PC-3 (cell line): ENCODE data around the gene PHPT1. TPM values are rescaled to one million over a fixed set of nuclear protein-coding genes. Genes with fewer than 3 reads are reported as not detected.
"Not testable (repeated sequence)": the region's sequence is repeated elsewhere in the genome, so short reads cannot be mapped to it uniquely, and the experiment has no call there.

Experiments
- ATAC-seq: fragments of 200-7000 bp; cut with Tn5 transposase; 2 replicates; pipeline ENCODE4 v1.9.1; 2020; ENCODE audit warnings: mild to moderate bottlenecking, moderate library complexity
- BruUV-seq: library from RNA; stranded (reverse); fragments of 400-500 nt; replicated peaks from 2 replicates; lab custom pipeline; 2021; lab: Mats Ljungman, UMichigan
- CTCF ChIA-PET: fragments of 300-600 bp; sonication (Branson Sonifier 250); formaldehyde crosslinking; loops from one replicate; lab custom pipeline; 2022; ENCODE audit warnings: antibody characterized with exemption; lab: Charles Lee
- POLR2A ChIA-PET: fragments of 300-600 bp; sonication (Branson Sonifier 250); formaldehyde crosslinking; loops from one replicate; lab custom pipeline; 2022; ENCODE audit warnings: antibody characterized with exemption; ENCODE audit not compliant: unreplicated experiment; lab: Charles Lee
- DNase-seq: peaks from one replicate; pipeline ENCODE4 v3.0.0-alpha.2; 2015
- H2AFZ ChIP-seq: fragments of 300-600 bp; sonication (generic); 2 replicates; pipeline ENCODE4 v1.6.0; 2016; ENCODE audit warnings: antibody characterized with exemption, low read length
- H3F3A ChIP-seq: fragments of 300-600 bp; sonication (generic); one replicate; pipeline ENCODE4 v1.6.0; 2017; ENCODE audit warnings: antibody characterized with exemption, low read length, control low read depth, mild to moderate bottlenecking; ENCODE audit not compliant: unreplicated experiment
- H3K27ac ChIP-seq: fragments of 300-600 bp; sonication (generic); 2 replicates; pipeline ENCODE4 v1.5.1; 2016; ENCODE audit warnings: mild to moderate bottlenecking, low read length
- H3K27me3 ChIP-seq: fragments of 300-600 bp; sonication (generic); 2 replicates; pipeline ENCODE4 v1.6.1; 2016; ENCODE audit warnings: low read length, mixed read lengths
- H3K36me3 ChIP-seq: fragments of 300-600 bp; sonication (generic); 2 replicates; pipeline ENCODE4 v1.6.1; 2016; ENCODE audit warnings: low read depth, mixed run types, low read length, mixed read lengths
- H3K4me1 ChIP-seq: fragments of 300-600 bp; sonication (generic); 2 replicates; pipeline ENCODE4 v1.5.1; 2016; ENCODE audit warnings: low read length; ENCODE audit not compliant: insufficient read depth
- H3K4me2 ChIP-seq: fragments of 300-600 bp; sonication (generic); 2 replicates; pipeline ENCODE4 v1.6.0; 2016; ENCODE audit warnings: low read length
- H3K4me3 ChIP-seq: fragments of 300-600 bp; sonication (generic); 2 replicates; pipeline ENCODE4 v1.5.1; 2016; ENCODE audit warnings: mild to moderate bottlenecking, low read length, mixed read lengths
- H3K79me2 ChIP-seq: fragments of 300-600 bp; sonication (generic); 2 replicates; pipeline ENCODE4 v1.6.1; 2017; ENCODE audit warnings: low read length, mixed read lengths
- H3K9ac ChIP-seq: fragments of 300-600 bp; sonication (generic); 2 replicates; pipeline ENCODE4 v1.6.0; 2016; ENCODE audit warnings: mild to moderate bottlenecking, low read length
- H3K9me2 ChIP-seq: fragments of 300-600 bp; sonication (generic); replicated peaks from 2 replicates; pipeline ENCODE4 v1.6.1; 2016; ENCODE audit warnings: mixed run types, low read length, mixed read lengths
- H3K9me3 ChIP-seq: fragments of 300-600 bp; sonication (generic); 2 replicates; pipeline ENCODE4 v1.6.1; 2016; ENCODE audit warnings: low read length, mixed read lengths
- H4K20me1 ChIP-seq: fragments of 300-600 bp; sonication (generic); 2 replicates; pipeline ENCODE4 v1.6.1; 2016; ENCODE audit warnings: low read length, mixed read lengths
- CTCF ChIP-seq: fragments of 300-600 bp; sonication (generic); conservative IDR thresholded peaks from 2 replicates; pipeline ENCODE4 v1.5.1; 2017; ENCODE audit warnings: antibody characterized with exemption, low read depth, mild to moderate bottlenecking, low read length
- EZH2 ChIP-seq: fragments of 300-600 bp; sonication (generic); IDR thresholded peaks from one replicate; pipeline ENCODE4 v1.6.1; 2017; ENCODE audit warnings: antibody characterized with exemption, mild to moderate bottlenecking, low read length; ENCODE audit not compliant: unreplicated experiment
- EZH2phosphoT487 ChIP-seq: fragments of 300-600 bp; sonication (generic); IDR thresholded peaks from 2 replicates; pipeline ENCODE4 v1.6.1; 2018; ENCODE audit warnings: mild to moderate bottlenecking, antibody characterized with exemption, low read length, borderline replicate concordance
- intact Hi-C: fragments of 100-400 bp; cut with micrococcal nuclease; formaldehyde crosslinking; loops from 2 replicates; pipeline ENCODE4 v1.9.0; 2023
- total RNA-seq: library from RNA; depleted of rRNA; stranded (reverse); fragments of >200 nt; gene quantifications from 2 replicates; pipeline ENCODE4 v1.2.3, GENCODE V29; 2014

Gene PHPT1
- total RNA-seq, 1 experiment from 2014 or later: 111 TPM

GRCh38 chr9:136802321-136802720 is 46.9 kb upstream of the PHPT1 start:
- H3K36me3 ChIP-seq: no peaks in the 10 kb centered on the region
- H3K4me3 ChIP-seq: no peak overlapping the region
- POLR2A ChIA-PET: no interaction called here
- no peaks in the 10 kb centered on the region for H4K20me1 ChIP-seq
- H3K9me2 ChIP-seq: no peaks in the 10 kb centered on the region
- DNase-seq (no peak), ATAC-seq (no peak)
- H3K4me1 ChIP-seq: peaks cover 28% of the 10 kb centered on the region
- H3K79me2 ChIP-seq: peaks cover 11% of the 10 kb centered on the region
- CTCF ChIA-PET: no interaction called here
- no peak overlapping the region for H3K9ac ChIP-seq
- intact Hi-C loops: no loop called here
- no peaks in the 10 kb centered on the region for H3F3A ChIP-seq
- BruUV-seq: no TSS peak
- H3K27ac ChIP-seq: no peak overlapping the region
- H2AFZ ChIP-seq: no peak overlapping the region
- no peak for TF ChIP-seq CTCF
- TF ChIP-seq EZH2: no peak
- TF ChIP-seq EZH2phosphoT487: no peak
- H3K27me3 ChIP-seq: no peaks in the 10 kb centered on the region
- no peak overlapping the region for H3K4me2 ChIP-seq
- no peaks in the 10 kb centered on the region for H3K9me3 ChIP-seq

- H3K36me3 ChIP-seq, H3K9me2 ChIP-seq, DNase-seq, H3K4me3 ChIP-seq, intact Hi-C loops, H3K27me3 ChIP-seq, H3K9me3 ChIP-seq, POLR2A ChIA-PET, ATAC-seq, H3K4me2 ChIP-seq, H3K27ac ChIP-seq, BruUV-seq, CTCF ChIA-PET, H3K9ac ChIP-seq, H3F3A ChIP-seq, H2AFZ ChIP-seq, H4K20me1 ChIP-seq: not testable (repeated sequence)
- H3K4me1 ChIP-seq: peaks cover 28% of the 10 kb centered on the region
- peaks cover 15% of the 10 kb centered on the region for H3K79me2 ChIP-seq
Observed at GRCh38 chr9:136803009-136803550, 46.1 kb upstream of the PHPT1 start.

GRCh38 chr9:136803551-136804508 is 45.4 kb upstream of the PHPT1 start:
- Histone ChIP-seq H3K4me1 (peaks cover 25% of the 10 kb centered on the region), H3K4me2 (no peak overlapping the region), H3K9me2 (no peaks in the 10 kb centered on the region), H3K79me2 (peaks cover 22% of the 10 kb centered on the region), H3K27ac (no peak overlapping the region), H3K9ac (no peak overlapping the region), H2AFZ (no peak overlapping the region), H3K4me3 (no peak overlapping the region), H3K27me3 (no peaks in the 10 kb centered on the region), H3K36me3 (no peaks in the 10 kb centered on the region), H3K9me3 (no peaks in the 10 kb centered on the region), H3F3A (no peaks in the 10 kb centered on the region), H4K20me1 (no peaks in the 10 kb centered on the region)
- TF ChIP-seq CTCF: no peak
- TF ChIP-seq EZH2: no peak
- no peak for TF ChIP-seq EZH2phosphoT487
- ATAC-seq: no peak
- POLR2A ChIA-PET: no interaction called here
- CTCF ChIA-PET: no interaction called here
- no peak for DNase-seq
- BruUV-seq: no TSS peak
- intact Hi-C loops: no loop called here
